CD4-positive, alpha-beta T cell treated with Interferon gamma for 1 hour (primary cell): ENCODE measurements around the gene RSPRY1.
"Not testable (repeated sequence)": the region's sequence is repeated elsewhere in the genome, so short reads cannot be mapped to it uniquely, and the experiment has no call there.

ENCODE experiments used
- DNase-seq: peaks from one replicate; pipeline ENCODE4 v3.0.0-alpha.2; 2020

Gene RSPRY1

DNA sequence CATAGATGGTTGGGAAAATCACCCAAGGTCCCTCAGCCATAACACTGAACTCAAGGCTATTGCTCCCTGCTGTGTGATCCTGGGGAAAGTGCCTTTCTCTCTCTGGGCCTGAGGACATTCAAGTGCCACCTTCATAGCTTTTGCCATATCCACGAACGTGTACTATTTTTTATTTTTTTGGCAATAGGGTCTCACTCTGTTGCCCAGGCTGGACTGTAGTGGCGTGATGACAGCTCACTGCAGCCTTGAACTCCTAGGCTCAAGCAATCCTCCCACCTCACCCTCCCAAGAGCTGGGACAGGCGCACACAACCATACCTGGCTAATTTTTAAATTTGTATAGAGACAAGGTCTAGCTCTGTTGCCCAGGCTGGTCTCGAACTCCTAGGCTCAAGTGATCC, 87.7 kb downstream of the RSPRY1 start:
- DNase-seq, result no peak

DNA sequence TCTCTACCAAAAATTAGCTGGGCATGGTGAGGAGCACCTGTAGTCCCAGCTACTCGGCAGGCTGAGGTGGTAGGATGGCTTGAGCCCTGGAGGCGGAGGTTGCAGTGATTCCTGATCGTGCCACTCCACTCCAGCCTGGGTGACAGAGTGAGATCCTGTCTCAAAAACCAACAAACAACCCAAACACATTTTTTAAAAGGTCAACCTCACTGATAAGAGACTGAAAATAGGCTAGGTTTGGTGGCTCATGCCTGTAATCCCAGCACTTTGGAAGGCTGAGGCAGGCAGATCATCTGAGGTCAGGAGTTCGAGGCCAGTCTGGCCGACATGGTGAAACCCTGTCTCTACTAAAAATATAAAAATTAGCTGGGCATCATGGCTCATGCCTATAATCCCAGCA, 89.8 kb downstream of the RSPRY1 start:
- DNase-seq, result not testable (repeated sequence)

DNA sequence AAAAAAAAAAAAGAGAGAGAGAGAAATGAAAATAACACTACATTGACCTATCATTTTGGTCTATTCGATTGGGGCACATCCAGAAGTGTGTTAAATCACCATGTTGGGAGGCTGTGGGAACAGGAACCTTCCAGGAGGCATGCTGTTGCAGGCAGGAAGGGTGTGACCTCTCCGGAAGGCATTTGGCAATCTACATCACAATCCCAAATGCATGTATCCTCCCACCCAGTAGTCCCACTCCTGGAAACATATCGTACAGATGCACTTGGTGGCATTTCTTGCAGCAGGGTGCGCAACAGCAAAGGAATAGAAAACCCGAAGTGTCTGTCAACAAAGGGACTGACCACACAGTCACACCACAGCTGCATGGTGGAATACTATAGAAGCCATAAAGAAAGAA, 90.5 kb downstream of the RSPRY1 start:
- no peak for DNase-seq

DNA sequence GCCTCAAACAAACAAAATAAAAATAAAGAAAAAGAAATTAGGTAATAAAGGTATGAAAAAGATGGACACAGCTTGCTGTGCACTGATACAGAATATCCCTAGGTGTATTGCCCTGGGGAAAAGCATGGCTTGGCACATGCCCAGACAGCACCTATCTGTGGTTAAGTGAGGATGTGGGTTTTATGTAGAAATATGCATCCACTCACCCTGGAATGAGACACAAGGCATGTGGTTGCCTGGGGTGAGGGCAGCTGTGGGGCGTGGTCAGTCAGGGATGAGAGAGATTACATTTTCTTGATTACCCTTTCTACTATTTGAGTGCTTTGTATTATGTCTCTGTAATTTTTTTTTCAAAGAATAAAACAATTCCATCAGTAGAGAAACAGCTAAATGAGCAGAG, 91.5 kb downstream of the RSPRY1 start:
- peak; percentile 44 for DNase-seq

DNA sequence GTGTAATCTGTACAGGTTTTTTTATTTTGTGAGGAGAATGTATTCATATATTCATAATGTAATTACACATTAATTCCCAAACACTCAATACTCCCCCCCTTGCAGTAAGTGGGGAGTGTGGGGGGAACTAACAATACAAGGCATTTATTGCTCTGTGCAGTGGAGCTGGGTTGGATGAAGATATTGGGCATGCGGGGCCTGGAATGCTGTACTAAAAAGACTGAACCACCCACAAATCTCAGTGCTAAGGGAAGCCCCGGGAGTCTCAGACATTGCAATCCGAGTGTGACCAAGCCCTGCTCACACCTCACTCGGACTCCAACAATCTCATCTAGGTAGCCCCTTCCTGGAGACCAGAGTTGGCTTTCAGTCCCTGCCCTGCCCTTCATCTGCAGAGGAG, 92.4 kb downstream of the RSPRY1 start:
- DNase-seq, result no peak

DNA sequence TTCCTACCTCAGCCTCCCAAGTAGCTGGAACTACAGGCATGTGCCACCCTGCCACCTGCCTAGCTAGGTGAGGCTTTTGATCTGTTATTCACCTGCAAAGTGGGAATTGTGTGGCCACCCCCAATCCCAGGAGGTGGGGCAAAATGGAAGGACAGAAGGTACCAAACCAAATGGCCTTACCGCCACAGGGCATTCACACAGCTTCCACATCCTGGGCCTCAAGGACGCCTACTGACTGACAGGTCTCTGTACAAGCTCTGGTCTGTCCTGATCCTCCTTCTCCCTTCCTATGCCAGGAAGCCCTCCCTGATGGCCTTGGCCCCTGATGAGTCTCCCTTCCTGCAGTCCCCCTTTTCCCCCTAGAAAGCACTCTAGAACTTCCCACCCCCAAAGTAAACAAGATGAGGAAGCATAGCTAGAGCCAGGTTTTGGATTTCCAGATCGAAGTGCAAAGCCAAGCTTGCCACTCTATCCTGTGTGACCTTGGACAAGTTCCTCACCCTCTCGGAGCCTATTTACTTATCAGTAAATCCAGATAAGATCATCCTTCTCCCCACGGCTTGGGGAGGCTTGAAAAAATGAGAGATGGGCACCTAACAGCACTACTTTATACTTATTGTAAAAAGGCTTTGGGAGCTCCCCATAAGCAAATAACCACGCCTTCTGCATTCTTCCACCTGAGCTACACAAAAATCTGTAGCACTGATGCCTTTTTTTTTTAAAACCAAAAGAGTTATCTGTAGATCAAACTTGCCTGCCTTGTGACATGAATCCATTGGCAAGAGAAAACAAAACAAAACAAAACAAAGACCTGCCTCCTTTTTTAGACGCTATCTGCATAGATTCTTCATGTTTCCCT, 93.9 kb downstream of the RSPRY1 start:
- DNase-seq, result no peak

DNA sequence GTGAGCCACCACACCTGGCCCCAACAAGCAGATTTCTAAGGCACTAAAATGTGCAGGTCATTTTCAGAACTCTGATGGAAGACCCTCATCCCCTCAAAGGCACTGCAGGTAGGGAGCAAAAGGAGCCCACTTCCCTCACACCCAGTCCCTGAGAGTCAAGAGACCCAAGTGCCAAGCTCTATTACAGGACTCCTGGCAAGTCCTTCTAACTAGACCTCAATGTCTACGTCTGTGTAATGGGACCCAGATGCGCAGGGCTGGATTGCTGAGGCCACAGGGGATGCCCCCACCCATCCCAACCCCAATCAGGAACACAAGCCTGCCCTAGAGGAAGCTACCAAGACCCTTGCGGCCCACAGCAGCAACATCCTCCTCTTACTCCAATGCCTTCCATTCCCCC, 95.7 kb downstream of the RSPRY1 start:
- no peak for DNase-seq

DNA sequence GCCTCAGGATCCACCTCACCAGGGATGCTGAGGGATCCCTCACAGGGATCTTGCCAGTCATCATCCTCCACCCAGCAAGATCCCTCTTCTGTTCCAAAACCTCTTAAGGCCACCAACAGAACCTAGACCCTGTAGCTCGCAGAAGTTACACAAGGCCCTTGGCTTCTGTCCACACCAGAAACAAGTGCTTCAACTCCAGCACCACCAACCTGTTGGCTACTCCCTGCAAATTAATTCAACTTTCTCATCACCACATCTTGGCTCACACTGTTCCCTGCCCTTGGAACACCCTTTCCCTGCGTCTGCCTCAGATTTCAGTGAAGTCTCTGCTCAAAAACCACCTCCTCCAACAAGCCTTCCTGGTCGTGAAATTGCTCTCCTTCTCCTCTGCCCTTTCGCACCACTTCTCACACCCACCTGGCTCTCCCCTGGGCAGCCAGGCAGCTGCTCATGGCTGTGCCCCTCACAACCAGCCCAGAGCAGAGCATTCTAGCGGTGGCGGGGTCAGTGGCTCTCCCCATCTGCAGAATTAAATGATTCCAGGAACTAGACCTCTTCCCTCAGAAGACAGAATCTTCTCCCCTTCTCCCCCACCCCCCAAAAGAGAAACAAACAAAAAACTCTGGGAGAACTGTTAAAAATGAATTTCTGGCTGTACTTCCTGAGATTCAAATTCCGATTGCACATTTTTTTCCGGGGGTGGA, 96.5 kb downstream of the RSPRY1 start:
- no peak for DNase-seq

DNA sequence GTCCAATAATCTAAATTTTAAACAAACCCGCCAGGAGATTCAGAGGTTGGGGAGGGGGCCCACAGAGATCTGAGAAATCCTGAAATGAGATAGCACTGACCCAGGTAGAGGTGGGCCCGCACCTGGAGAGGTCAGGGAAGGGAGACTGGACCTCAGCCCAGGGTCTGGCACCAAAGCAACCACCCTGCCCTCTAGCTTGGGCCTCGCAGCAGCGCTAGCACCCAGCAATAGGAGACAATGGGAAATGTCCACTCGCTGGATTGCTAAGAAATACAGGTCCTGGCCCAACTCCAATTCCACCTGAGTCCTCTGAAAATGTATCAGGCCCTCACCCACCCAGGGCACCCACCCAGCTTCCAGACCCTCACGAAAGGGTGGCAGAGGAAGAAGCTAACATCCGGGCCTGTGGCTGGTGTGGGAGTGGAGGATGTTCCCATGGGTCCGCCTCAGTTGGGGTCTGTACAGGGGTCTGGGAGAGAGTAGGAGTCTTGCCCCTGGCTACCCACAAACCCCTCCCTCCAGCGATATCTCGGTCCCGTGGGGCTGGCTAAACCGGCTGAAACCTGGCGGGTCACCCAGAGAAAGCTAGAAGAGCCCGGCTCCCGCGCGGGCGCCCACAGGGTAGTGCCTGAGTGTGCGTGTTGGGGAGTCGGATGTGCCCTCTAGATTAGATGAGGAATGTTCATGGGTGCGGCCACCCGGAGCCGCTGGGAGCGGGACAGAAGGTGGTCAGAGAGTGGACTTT, 97.3 kb downstream of the RSPRY1 start:
- no peak for DNase-seq

DNA sequence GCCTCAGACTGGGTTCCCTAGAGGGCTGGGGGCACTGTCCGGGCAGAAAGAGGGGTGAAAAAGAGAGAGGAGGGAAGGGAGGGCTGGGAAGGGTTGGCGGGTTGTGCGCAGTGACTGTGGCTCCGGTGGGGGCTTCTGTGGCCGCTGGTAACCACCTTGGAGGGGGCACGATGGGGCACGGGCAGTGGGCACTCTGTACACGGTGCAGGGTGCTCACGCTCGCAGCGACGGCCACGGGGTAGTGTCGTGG, 97.8 kb downstream of the RSPRY1 start:
- no peak for DNase-seq

DNA sequence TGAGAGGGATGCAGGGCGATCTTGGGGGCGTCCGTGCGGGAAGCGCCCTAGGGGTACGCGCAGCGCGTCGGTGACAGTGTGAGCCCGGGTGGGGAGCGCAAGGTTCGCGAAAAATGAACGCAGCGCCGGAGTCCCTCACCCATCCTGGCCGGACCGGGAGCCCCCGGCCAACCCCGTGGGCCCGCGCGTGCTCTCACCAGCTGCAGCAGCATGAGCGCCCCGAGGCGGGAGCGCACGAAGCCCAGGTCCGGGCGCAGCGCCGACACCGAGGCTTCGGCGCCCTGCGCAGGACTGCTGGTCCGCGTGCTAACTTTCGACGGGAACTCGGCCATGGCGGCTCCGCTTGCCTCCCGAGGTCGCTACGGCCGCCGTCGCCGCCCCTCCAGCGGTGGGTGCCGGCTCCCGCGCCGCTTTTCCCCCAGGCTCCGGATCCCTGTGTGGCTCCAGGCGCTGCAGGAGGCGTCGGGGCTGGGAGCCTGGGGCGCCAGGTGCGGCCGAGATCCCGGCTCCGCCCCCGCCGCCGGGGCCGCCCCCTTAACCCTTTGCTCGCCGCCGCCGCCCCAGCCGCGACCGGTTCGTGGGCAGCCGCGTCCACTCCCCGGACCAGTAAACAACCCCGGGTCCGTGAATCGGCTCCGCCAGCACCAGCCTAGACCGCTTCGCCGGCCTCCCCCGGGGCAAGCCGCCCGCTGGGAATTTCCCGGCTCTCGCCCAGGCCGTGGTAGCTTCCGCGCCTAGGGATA, 98.3 kb downstream of the RSPRY1 start, which contains the start of gene PLLP:
PLLP (minus strand) TSS at position 464 of the 743 bp plus-strand sequence; CDS start at position 332, 132 bp downstream.
- DNase-seq, result peak; percentile 13

DNA sequence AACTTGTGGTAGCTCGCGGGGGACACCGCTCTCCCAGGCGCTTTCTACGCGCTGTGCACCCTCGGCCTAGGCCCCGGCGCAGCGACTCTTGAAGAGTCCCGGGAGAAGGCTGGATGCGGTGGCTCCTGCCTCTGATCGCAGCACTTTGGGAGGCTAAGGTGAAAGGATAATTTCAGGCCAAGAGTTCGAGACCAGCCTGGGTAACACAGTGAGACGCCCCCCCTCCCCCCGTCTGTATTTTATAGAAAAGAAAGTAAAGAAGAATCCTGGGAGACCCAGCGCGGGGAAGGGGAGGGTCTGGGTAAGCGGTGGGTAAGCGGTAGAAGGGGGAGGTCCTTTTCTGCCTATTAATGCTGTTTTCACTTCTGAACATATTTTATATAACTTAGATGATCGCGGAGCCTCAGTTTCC, 98.8 kb downstream of the RSPRY1 start:
- DNase-seq, result no peak

DNA sequence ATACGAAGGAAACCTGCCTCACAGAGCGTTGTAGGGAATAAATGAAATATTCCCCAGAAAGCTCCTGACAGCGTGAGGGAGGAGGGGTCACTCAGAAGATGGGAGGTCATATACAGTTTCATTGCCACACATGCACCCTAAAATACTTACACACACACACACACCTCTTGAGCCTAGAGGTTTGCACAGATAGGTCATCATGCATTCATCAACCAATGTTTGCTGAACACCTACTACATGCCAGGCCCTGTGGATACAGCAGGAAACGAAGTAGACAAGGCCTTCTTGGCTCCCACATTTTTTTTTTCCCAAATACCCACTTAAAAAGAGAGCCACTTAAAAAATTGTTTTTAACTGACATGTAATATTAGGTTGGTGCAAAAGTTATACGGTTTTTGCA, 99.2 kb downstream of the RSPRY1 start:
- no peak for DNase-seq

DNA sequence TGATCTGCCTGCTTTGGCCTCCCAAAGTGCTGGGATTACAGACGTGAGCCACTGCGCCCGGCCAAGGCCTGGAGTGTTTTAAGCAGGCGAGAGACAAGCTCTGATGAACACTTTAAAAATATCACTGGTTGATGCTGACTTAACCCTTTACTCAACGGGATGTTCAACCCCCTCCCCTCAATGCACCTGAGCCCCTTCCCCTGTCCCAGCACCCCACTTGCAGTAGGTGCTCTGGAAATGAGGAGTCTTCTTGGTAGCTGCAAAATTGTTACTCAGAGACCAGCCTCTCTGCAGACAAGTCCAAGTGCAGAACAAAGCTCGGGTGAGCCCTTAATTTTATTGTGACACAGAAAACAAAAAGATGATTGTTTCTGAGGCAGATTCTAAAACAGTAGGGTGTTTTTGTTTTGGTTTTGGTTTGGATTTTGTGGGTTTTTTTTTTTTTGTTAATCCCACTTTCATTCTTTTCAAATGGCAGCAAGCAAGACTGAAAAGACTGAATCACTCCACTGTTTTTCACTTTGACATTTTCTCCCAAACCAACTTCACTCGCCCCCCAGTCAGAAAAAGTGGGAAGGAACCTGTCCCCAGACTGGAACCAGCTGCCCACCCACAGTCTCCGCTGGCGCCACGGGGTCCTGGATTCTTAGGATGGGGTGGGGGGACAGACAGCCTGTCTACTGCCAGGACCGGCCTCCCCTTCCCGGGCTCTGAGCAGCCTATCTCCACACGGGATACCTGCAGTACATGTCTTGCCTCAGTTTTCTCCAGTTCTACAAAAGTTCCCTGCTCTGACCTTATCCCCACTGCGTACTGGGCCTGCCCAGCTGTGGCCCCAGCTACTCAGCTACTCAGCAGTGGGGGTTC, 103.5 kb downstream of the RSPRY1 start:
- DNase-seq, result no peak
